GM06990 (cell line): ENCODE results near the gene A2M.
A peak's percentile ranks its signal among the peaks of the same experiment; 100 is the strongest.

ENCODE experiments used
- DNase-seq: peaks from one replicate; pipeline ENCODE4 v3.0.0-alpha.2; 2011; ENCODE audit not compliant: insufficient read length; ENCODE audit errors: extremely low read depth
- H3K27me3 ChIP-seq: replicated peaks from 2 replicates; pipeline ENCODE4 v1.6.0; 2011; ENCODE audit warnings: low read length; ENCODE audit not compliant: control insufficient read depth, insufficient read depth
- H3K36me3 ChIP-seq: 2 replicates; pipeline ENCODE4 v1.5.1; 2011; ENCODE audit warnings: low read length; ENCODE audit not compliant: control insufficient read depth, insufficient read depth
- H3K4me3 ChIP-seq: replicated peaks from 2 replicates; pipeline ENCODE4 v1.5.1; 2011; ENCODE audit warnings: low read depth, mild to moderate bottlenecking, control low read depth, low read length
- TF ChIP-seq, protein P1 (sequence below): IDR thresholded peaks from 2 replicates; pipeline ENCODE4 v1.5.1; 2011; ENCODE audit warnings: low read length, control low read depth, mild to moderate bottlenecking, inconsistent platforms; ENCODE audit not compliant: insufficient read depth, poor library complexity, severe bottlenecking

Gene A2M

DNA sequence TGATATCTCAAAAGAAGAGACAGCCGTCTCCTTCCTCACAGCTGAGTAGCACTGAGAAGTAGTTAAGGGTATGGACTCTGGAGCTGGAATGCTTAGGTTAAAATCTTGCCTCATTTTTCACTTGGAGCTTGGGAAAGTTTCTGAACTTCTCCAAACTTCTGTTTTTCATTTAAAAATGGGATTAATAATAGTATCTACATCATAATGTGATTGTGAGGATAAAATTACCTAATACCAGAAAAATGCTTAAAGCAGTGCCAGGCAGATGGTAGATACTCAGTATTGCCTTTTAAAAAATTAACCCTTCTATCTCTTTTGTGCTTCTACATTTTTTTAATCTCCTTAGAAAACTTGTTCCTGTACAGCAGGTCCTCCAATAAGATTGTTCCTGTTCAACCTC is 63.1 kb downstream of the A2M start:
- TF ChIP-seq, protein P1, sequence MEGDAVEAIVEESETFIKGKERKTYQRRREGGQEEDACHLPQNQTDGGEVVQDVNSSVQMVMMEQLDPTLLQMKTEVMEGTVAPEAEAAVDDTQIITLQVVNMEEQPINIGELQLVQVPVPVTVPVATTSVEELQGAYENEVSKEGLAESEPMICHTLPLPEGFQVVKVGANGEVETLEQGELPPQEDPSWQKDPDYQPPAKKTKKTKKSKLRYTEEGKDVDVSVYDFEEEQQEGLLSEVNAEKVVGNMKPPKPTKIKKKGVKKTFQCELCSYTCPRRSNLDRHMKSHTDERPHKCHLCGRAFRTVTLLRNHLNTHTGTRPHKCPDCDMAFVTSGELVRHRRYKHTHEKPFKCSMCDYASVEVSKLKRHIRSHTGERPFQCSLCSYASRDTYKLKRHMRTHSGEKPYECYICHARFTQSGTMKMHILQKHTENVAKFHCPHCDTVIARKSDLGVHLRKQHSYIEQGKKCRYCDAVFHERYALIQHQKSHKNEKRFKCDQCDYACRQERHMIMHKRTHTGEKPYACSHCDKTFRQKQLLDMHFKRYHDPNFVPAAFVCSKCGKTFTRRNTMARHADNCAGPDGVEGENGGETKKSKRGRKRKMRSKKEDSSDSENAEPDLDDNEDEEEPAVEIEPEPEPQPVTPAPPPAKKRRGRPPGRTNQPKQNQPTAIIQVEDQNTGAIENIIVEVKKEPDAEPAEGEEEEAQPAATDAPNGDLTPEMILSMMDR = no peak

DNA sequence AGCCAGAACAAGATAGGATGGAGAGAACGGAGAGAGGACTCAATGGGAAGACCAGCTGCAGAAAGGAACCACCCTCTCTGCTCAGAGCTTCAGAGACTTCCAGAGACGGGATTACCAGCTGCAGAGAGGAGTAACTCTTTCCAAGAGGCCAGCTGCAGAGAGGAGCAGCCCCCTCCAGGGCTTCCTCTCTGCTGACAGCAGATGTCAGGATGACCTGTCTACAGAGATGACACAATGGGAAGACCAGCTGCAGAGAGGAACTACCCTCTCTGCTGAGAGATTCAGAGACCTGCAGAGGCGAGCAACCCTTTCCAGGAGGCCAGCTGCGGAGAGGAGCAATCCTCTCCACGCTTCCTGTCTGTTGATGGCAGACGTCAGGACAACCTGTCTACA is 64.6 kb downstream of the A2M start:
- no peaks in the 10 kb centered on the region for H3K36me3 ChIP-seq
- DNase-seq = no peak
- TF ChIP-seq, protein P1 = no peak
- H3K4me3 ChIP-seq = no peak overlapping the region
- H3K27me3 ChIP-seq = no peaks in the 10 kb centered on the region

More for the DNA sequence above, 63.1 kb downstream of the A2M start:
- Histone ChIP-seq H3K36me3 (no peaks in the 10 kb centered on the region), H3K4me3 (no peak overlapping the region), H3K27me3 (no peaks in the 10 kb centered on the region)
- no peak for DNase-seq

DNA sequence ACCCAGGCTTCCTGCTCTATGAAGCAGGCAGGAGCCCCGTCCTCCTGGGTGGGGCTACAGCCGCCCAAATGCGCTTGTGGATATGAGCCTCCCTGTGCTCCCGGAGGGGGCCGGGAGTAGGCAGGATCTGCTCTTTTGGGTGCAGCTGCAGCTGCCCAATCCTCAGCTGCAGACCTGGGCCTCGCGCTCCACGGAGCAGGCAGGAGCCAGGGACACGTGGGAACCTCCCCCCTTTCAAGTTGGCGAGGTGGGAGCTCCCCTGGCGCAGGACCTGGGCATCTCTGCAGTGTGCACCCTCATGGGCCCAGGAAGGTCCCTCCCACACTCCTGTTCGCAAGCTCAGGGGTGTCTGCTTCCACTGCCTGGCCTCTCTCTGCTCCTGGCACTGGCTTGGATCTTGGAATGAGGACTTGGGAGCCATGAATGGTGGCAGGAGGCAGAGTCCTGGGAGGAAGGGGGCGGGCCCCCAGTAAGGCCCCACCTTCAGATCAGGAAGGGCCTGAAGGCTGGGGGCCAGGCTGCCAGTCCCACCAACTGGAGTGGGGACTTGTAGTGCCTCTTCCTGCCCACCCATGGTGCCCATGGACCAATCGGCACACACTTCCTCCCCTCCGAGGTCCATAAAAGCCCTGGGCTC is 65.1 kb downstream of the A2M start:
- Histone ChIP-seq H3K27me3 (no peaks in the 10 kb centered on the region), H3K4me3 (no peak overlapping the region), H3K36me3 (no peaks in the 10 kb centered on the region)
- DNase-seq = no peak
- TF ChIP-seq, protein P1 = no peak

DNA sequence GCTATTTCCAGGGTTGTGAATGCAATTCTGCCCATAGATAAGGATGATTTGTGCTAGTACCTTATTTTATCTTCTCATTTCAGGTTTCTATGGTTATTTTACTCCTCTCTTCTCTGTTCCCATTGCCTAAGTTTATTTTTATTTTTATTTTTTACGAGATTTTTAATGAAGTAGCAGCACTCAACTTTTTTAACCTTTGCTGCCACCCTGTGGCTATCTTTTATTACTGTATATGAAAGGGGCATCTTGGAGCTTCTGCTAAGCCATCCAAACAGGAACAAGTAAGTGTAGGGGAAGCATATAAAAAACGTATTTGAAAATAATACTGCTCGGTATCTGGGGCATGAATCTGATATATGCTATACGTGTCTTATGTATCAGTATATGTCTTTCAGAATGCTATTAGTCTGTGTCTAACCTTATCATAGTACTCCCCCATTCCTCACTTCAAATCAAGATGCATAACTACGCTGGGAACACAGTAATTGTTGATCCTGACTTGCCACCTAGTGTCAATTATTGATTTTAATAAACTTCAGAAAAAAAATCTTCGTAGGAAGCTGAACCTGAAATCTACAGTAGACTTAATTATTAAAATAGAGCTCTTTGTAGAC is 66.1 kb downstream of the A2M start:
- Histone ChIP-seq H3K36me3 (no peaks in the 10 kb centered on the region), H3K4me3 (no peak overlapping the region), H3K27me3 (no peaks in the 10 kb centered on the region)
- TF ChIP-seq, protein P1 = peak; percentile 39
- no peak for DNase-seq

DNA sequence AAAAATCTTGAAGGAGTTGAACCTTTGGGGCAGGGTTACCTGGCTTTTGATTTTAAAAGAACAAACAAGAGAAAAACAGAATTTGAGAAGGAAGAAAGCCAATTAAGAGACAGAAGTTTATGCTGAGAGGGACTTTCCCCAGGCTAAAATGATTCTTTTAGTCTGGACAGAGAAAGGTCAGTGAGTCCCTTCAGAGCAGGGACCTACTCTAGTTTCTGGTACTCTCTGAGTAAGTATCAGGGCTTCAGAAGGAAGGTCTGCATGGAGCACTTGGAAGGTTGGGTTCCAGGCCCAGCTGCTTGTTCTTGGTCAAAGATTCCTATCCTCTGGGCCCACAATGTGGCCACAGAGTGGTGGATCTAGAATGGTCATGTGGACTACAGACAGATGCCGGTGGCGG is 66.8 kb downstream of the A2M start:
- no peaks in the 10 kb centered on the region for H3K27me3 ChIP-seq
- no peak for DNase-seq
- H3K36me3 ChIP-seq = no peaks in the 10 kb centered on the region
- TF ChIP-seq, protein P1 = no peak
- H3K4me3 ChIP-seq = no peak overlapping the region

DNA sequence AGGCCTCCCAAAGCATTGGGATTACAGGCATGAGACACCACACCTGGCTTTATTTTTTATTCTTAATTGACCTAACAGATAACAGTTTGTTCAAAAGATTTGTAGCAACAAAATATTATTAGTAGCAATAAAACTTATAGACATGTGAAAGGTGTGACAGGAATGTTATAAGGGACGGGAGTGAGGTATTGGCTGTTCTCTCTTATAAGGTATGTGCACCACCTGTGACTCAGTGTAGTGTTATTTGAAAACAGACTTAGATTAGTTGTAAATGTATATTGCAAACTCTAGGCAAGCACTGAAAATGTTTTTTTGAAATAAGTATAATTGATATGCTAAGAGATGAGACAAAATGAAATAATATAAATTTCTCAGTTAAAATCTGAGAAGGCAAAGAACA is 68.6 kb downstream of the A2M start:
- no peaks in the 10 kb centered on the region for H3K36me3 ChIP-seq
- H3K4me3 ChIP-seq = no peak overlapping the region
- no peak for DNase-seq
- TF ChIP-seq, protein P1 = no peak
- H3K27me3 ChIP-seq = no peaks in the 10 kb centered on the region
